B cell (primary cell): ENCODE results near the gene KCNQ5. TPM values are rescaled to one million over a fixed set of nuclear protein-coding genes. Genes with fewer than 3 reads are reported as not detected.

Experiments
- ATAC-seq: fragments of 200-7000 bp; cut with Tn5 transposase; one replicate; pipeline ENCODE4 v1.10.0; 2021; ENCODE audit warnings: low read depth, mild to moderate bottlenecking, moderate number of reproducible peaks, moderate library complexity
- CTCF ChIA-PET: fragments of 350-600 bp; sonication (Branson Sonifier 250); formaldehyde crosslinking; loops from one replicate; lab custom pipeline; 2021; ENCODE audit warnings: antibody characterized with exemption, inconsistent platforms; lab: Charles Lee
- POLR2A ChIA-PET: fragments of 350-600 bp; sonication (Branson Sonifier 250); formaldehyde crosslinking; loops from one replicate; lab custom pipeline; 2021; ENCODE audit warnings: antibody characterized with exemption; lab: Charles Lee
- DNase-seq: peaks from one replicate; pipeline ENCODE4 v3.0.0; 2013
- H2AFZ ChIP-seq: 2 replicates; pipeline ENCODE4 v1.6.1; 2012; ENCODE audit warnings: mild to moderate bottlenecking, low read depth, low read length; ENCODE audit not compliant: insufficient read depth, poor library complexity, severe bottlenecking
- H3K27ac ChIP-seq, 2 donors: 1 replicate in 1 of 2; 2 replicates in 1 of 2; pipeline ENCODE4 v1.5.1; 2012 to 2013; ENCODE audit warnings: low read length in 2 of 2, mild to moderate bottlenecking in 2 of 2, moderate library complexity in 1 of 2
- H3K27me3 ChIP-seq, 4 experiments: fragments of 200-600 bp in 1 of 4; sonication (generic) in 1 of 4; replicated peaks in 1 of 4; 1 replicate in 2 of 4; 2 replicates in 2 of 4; pipeline versions ENCODE4 v1.6.1 to v1.7.0; 2013 to 2016; ENCODE audit warnings: low read length in 3 of 4, mild to moderate bottlenecking in 2 of 4, mixed read lengths in 1 of 4, moderate library complexity in 1 of 4; ENCODE audit not compliant: insufficient read depth in 4 of 4, control insufficient read depth in 3 of 4; ENCODE audit errors: control extremely low read depth in 1 of 4
- H3K36me3 ChIP-seq, 2 experiments: replicated peaks in 1 of 2; 1 replicate in 1 of 2; 2 replicates in 1 of 2; pipeline versions ENCODE4 v1.6.1 to v1.7.1; 2013; ENCODE audit warnings: low read length in 1 of 2; ENCODE audit not compliant: insufficient read depth in 2 of 2, control insufficient read depth in 1 of 2; ENCODE audit errors: control extremely low read depth in 1 of 2, extremely low read depth in 1 of 2
- H3K4me1 ChIP-seq, 2 donors: fragments of 200-600 bp in 1 of 2; sonication (generic) in 1 of 2; 1 replicate in 1 of 2; 2 replicates in 1 of 2; pipeline versions ENCODE4 v1.5.1 to v1.6.1; 2013 to 2017; ENCODE audit warnings: low read length in 2 of 2; ENCODE audit not compliant: control insufficient read depth in 2 of 2, insufficient read depth in 2 of 2
- H3K4me2 ChIP-seq: replicated peaks from 2 replicates; pipeline ENCODE3; 2012; ENCODE audit warnings: mild to moderate bottlenecking, low read depth, low read length; ENCODE audit not compliant: poor library complexity, severe bottlenecking
- H3K4me3 ChIP-seq, 5 experiments: fragments of 200-600 bp in 1 of 5; sonication (generic) in 1 of 5; 1 replicate in 3 of 5; 2 replicates in 2 of 5; pipeline versions ENCODE4 v1.5.1 to v1.7.0; 2011 to 2016; ENCODE audit warnings: low read length in 4 of 5, mild to moderate bottlenecking in 4 of 5, low read depth in 2 of 5, control low read depth in 1 of 5, moderate library complexity in 1 of 5; ENCODE audit not compliant: insufficient read depth in 1 of 5; ENCODE audit errors: control extremely low read depth in 1 of 5, extremely low read depth in 1 of 5
- H3K79me2 ChIP-seq: fragments of 200-600 bp; sonication (generic); one replicate; pipeline ENCODE4 v1.6.0; 2016; ENCODE audit warnings: low read length; ENCODE audit not compliant: control insufficient read depth, insufficient read depth
- H3K9ac ChIP-seq: fragments of 200-600 bp; sonication (generic); 2 replicates; pipeline ENCODE4 v1.6.1; 2017; ENCODE audit warnings: mild to moderate bottlenecking, low read length, moderate library complexity
- H3K9me3 ChIP-seq, 3 donors: one replicate each; pipeline versions ENCODE4 v1.6.1 to v1.7.1; 2013; ENCODE audit warnings: low read length in 2 of 3; ENCODE audit not compliant: control insufficient read depth in 2 of 3, insufficient read depth in 1 of 3; ENCODE audit errors: control extremely low read depth in 1 of 3
- H4K20me1 ChIP-seq: 2 replicates; pipeline ENCODE4 v1.6.0; 2012; ENCODE audit warnings: mild to moderate bottlenecking, low read length; ENCODE audit not compliant: insufficient read depth, control insufficient read depth, poor library complexity, severe bottlenecking
- H3K27ac Mint-ChIP-seq: one replicate; pipeline ENCODE4 v1.8.0; 2021; ENCODE audit warnings: mixed read lengths
- H3K27me3 Mint-ChIP-seq: one replicate; pipeline ENCODE4 v1.8.0; 2021; ENCODE audit warnings: mixed read lengths
- H3K4me1 Mint-ChIP-seq: one replicate; pipeline ENCODE4 v1.8.0; 2021; ENCODE audit warnings: mixed read lengths
- H3K4me3 Mint-ChIP-seq: one replicate; pipeline ENCODE4 v1.8.0; 2021; ENCODE audit warnings: mixed read lengths
- H3K9me3 Mint-ChIP-seq: one replicate; pipeline ENCODE4 v1.8.0; 2022; ENCODE audit warnings: mixed read lengths; ENCODE audit not compliant: insufficient read depth
- EZH2 ChIP-seq: IDR thresholded peaks from 2 replicates; pipeline ENCODE4 v1.6.1; 2012; ENCODE audit warnings: borderline replicate concordance, low read depth, mild to moderate bottlenecking, moderate library complexity, low read length; ENCODE audit not compliant: insufficient read depth, poor library complexity, severe bottlenecking
- WGBS: methylation state at CpG from one replicate; pipeline ENCODE4 v1.1.5; 2013; ENCODE audit warnings: missing lambda C conversion rate; ENCODE audit not compliant: insufficient coverage; 5-methylcytosine and 5-hydroxymethylcytosine counted together
- intact Hi-C: fragments of 100-400 bp; cut with micrococcal nuclease; formaldehyde crosslinking; loops from one replicate; pipeline ENCODE4 v1.10.0; 2022
- polyA plus RNA-seq: library from polyadenylated mRNA; depleted of rRNA; stranded (reverse); fragments of >200 nt; gene quantifications from 2 replicates; pipeline ENCODE4 v1.2.3, GENCODE V29; 2012
- total RNA-seq, 2 donors: library from RNA; stranded (reverse); fragments of 120-200 nt in 1 of 2; gene quantifications; 1 replicate in 1 of 2; 2 replicates in 1 of 2; pipeline versions ENCODE4 v1.2.3 to v1.2.4, GENCODE V29; 2013 to 2022
- TF ChIP-seq, protein P1 (sequence below): fragments of 200-600 bp; IDR thresholded peaks from one replicate; pipeline ENCODE4 v1.8.0; 2022; ENCODE audit warnings: antibody characterized with exemption, mild to moderate bottlenecking

The KCNQ5 gene
- total and polyA plus RNA-seq, 2 donors (not counting 1 experiment from before 2014, with no cell fraction given): 2.3 to 9.4 TPM

DNA sequence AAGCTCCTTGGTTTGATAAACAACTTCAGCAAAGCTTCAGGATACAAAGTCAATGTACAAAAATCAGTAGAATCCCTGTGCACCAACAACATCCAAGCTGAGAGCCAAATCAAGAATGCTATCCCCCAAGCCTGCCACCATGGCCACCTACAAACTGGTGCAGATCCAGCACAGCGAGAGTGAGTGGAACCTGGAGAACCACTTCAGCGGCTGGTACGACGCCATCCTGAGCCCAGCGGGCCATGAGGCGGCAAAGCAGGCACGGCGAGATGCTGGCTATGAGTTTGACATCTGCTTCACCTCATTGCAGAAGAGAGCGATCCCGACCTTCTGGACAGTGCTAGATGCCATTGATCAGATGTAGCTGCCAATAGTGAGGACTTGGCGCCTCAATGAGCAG, 433.1 kb downstream of the KCNQ5 start:
- Mint-ChIP-seq H3K4me1 (no peaks in the 10 kb centered on the region), H3K27me3 (no peaks in the 10 kb centered on the region), H3K9me3 (peaks cover 2% of the 10 kb centered on the region), H3K27ac (no peak overlapping the region), H3K4me3 (no peak overlapping the region)
- Histone ChIP-seq H2AFZ (no peak overlapping the region), H3K9ac (no peak overlapping the region), H3K79me2 (no peaks in the 10 kb centered on the region), H3K4me2 (no peak overlapping the region), H3K9me3 (peaks cover 0 to 16% (median 0%) of the 10 kb centered on the region in 3 donors), H3K27me3 (no peaks in the 10 kb centered on the region), H3K27ac (no peak overlapping the region), H3K4me3 (no peak overlapping the region), H3K4me1 (no peaks in the 10 kb centered on the region), H4K20me1 (no peaks in the 10 kb centered on the region), H3K36me3 (no peaks in the 10 kb centered on the region)
- DNase-seq (no peak), ATAC-seq (no peak)
- ChIA-PET POLR2A (no interaction called here), CTCF (interaction anchor here (2.2 kb wide), 1 partner anchor 75 kb away, joined by 5 read pairs; no protein-coding TSS in a partner anchor)
- intact Hi-C loops: no loop called here
- 89% methylated on average over 11 of the region's 11 CpGs for WGBS
- TF ChIP-seq, protein P1, sequence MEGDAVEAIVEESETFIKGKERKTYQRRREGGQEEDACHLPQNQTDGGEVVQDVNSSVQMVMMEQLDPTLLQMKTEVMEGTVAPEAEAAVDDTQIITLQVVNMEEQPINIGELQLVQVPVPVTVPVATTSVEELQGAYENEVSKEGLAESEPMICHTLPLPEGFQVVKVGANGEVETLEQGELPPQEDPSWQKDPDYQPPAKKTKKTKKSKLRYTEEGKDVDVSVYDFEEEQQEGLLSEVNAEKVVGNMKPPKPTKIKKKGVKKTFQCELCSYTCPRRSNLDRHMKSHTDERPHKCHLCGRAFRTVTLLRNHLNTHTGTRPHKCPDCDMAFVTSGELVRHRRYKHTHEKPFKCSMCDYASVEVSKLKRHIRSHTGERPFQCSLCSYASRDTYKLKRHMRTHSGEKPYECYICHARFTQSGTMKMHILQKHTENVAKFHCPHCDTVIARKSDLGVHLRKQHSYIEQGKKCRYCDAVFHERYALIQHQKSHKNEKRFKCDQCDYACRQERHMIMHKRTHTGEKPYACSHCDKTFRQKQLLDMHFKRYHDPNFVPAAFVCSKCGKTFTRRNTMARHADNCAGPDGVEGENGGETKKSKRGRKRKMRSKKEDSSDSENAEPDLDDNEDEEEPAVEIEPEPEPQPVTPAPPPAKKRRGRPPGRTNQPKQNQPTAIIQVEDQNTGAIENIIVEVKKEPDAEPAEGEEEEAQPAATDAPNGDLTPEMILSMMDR: no peak
- TF ChIP-seq EZH2: no peak

DNA sequence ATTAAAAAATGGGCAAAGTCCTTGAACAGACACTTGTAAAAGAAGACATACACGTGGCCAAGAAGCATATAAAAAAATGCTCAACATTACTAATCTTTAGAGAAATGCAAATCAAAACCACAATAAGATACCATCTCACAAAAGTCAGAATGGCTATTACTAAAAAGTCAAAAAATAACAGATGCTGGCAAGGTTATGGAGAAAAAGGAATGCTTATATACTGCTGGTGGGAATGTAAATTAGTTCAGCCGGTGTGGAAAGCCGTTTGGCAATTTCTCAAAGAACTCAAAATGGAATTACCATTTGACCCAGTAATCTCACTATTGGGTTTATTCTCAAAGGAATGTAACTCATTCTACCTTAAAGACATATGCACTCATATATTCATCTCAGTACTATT, 436.9 kb downstream of the KCNQ5 start:
- Histone ChIP-seq H3K4me1 (no peaks in the 10 kb centered on the region), H3K36me3 (no peaks in the 10 kb centered on the region), H3K9ac (no peak overlapping the region), H4K20me1 (no peaks in the 10 kb centered on the region), H3K9me3 (peaks cover 0 to 16% (median 0%) of the 10 kb centered on the region in 3 donors), H3K27me3 (no peaks in the 10 kb centered on the region), H3K4me2 (no peak overlapping the region), H3K27ac (no peak overlapping the region), H3K4me3 (no peak overlapping the region), H3K79me2 (no peaks in the 10 kb centered on the region), H2AFZ (no peak overlapping the region)
- POLR2A ChIA-PET: no interaction called here
- DNase-seq (no peak), ATAC-seq (no peak)
- Mint-ChIP-seq H3K4me1 (no peaks in the 10 kb centered on the region), H3K9me3 (peaks cover 2% of the 10 kb centered on the region), H3K4me3 (no peak overlapping the region), H3K27me3 (no peaks in the 10 kb centered on the region), H3K27ac (no peak overlapping the region)
- TF ChIP-seq, protein P1: no peak
- TF ChIP-seq EZH2: no peak
- intact Hi-C loops: no loop called here
- WGBS: 100% methylated on average over 1 of the region's 3 CpGs
- CTCF ChIA-PET: interaction anchor here (0.9 kb wide), 1 partner anchor 442 kb away, joined by 3 read pairs; no protein-coding TSS in a partner anchor
